RKO (cell line): Measurements from ENCODE around the gene TSPAN6.

ENCODE experiments used
- DNase-seq: peaks from one replicate; pipeline ENCODE4 v3.0.0-alpha.2; 2016; ENCODE audit warnings: low spot score

TSPAN6 gene

DNA sequence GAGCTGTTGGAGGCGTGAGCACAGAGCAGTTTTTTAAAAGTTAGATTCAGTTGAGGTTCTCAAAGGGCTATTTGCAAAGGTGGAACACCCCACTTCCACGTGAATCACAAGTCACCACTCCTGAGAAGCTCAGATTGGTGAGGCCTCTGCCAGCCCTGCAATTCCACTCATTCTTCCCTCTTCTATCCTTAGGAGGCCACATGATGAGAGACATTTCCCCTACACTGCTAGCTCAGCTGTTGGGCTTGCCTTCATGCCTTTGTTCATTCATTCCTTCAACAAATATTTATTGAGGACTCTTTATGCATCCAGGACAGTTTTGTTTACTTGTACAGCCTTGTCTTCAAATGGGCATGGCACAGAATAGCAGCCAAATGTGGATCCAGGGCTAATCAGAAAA lies 11.1 kb upstream of the TSPAN6 start:
- DNase-seq, result no peak

DNA sequence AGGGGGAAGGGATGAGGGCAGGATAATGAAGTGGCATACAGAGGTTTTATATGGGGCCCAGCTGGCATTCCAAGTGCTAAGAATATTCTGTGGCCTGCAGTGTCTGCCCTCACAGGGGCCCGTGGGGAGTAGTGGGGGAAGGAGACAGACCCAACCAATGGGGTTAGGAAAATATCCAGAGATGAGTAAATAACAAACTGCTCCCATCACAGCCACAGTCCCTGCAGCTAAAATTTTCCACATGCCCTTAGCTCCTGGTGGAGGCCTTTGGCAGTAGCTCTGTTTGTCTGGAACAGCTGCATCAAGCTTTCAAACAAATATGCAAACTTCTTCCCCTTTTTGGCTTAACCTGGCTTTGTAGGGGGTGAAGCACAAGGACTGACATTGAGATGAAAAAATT lies 10.5 kb upstream of the TSPAN6 start:
- DNase-seq, result no peak

DNA sequence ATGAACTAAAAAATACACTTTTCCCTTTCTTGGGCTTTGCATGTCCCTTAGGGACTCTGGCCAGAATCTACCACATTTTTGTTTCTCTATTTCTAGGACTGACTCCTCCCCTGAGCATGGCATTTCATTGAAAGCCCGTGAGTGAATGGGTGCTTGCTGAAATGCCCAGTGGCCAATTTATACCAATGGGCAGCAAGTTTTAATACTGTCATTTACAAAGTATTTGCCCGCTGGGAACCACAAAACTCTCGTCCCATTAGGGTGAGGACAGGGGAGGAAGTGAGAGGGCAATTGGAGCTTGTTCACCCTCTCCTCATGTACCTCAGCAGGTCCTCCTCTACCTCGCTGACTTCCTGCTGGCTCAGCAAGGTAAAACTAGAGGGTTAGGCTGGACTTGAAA lies 8.5 kb upstream of the TSPAN6 start:
- DNase-seq, result no peak

DNA sequence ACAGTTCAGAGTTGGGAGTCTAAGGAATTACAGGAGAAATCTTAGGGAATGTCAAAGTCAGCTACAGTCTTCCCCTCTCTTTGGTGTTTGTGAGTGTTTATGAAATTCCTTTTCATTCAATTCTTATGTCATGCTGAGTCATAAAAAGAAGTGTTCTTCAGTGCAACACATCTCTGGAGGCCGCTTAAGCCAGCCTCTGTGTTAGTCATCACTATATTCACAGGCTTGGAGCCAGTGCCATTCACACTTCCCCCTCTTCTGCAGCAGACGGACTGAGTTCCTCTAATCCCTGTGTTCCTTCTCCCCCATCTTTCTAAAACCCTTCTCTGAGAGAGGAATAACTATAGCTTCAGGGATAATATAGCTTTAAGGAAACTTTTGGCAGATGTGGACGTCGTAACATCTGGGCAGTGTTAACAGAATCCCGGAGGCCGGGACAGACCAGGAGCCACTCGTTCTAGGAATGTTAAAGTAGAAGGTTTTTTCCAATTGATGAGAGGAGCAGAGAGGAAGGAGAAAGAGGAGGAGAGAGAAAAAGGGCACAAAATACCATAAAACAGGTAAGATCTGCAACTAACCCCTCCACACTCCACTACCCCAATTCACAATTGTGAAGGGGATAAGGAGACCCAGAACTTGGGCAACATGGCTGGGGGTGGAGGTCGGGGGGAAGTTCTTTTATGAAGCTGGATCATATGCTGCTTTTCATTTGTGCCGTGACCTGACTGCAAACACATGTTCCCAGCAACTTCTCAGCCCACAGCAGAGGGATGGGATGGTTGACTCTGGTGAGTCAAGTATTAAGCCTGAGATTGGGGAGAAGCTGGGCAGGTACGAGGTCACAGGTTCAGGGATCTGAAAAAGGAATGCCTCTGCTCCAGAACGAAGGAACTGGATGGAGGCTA lies 7.6 kb upstream of the TSPAN6 start, which contains the start of gene SRPX2:
Gene SRPX2, plus strand, starts transcription at position 244 of the 905 bp plus-strand sequence. CDS start 2,124 bp downstream, outside the sequence.
- DNase-seq, result peak; percentile 94

DNA sequence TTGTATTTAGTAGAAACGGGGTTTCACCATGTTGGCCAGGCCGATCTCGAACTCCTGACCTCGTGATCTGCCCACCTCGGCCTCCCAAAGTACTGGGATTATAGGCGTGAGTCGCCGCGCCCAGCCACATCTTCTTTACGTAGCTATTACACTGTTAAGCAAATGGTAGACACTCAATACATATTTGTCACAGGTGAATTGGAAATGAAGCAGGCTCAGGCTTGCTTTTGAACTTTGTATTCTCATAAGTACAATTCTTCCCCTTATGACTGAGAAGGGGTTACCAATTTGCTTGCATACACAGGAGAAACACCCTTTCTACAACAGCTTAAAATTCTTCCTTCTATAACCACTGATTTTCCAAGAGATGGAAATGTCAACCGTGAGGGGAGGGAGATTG lies 6.6 kb upstream of the TSPAN6 start:
- DNase-seq, result no peak

DNA sequence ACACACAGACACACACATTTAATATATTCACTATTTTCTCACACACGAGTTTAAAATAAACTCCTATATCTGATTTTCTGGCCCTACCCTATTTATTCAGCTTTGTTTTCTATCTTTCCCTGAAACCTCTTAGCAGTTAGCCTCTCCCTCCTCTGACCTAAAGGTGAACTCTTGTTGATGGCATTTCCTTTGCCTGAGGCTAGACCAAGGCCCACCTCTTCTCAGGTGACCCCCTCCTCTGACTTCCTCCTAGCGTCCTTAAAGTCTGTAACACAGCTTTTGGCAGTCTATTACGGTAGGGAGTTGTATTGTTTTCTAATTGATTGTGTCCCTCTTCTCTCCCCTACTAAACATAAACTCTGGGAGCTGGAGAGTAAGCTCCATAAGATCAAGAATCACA lies 5.7 kb upstream of the TSPAN6 start:
- DNase-seq, result no peak

DNA sequence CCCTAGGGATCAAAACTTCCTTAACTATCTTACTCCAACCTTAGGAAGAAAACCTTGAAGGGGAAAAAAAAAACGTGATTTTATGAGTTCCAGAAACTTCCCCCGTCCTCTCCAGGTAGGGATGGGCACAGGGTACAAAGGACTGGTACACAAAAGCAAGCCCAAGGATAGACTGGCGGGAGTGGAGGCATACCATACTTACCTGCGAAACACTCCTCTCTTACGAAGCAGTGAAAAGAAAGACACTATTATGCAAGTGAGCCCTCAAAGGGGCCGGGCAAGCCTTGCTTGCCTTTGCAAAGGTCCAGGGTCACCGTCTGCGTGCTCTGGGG lies 651 bp downstream of the TSPAN6 start:
- DNase-seq, result no peak

DNA sequence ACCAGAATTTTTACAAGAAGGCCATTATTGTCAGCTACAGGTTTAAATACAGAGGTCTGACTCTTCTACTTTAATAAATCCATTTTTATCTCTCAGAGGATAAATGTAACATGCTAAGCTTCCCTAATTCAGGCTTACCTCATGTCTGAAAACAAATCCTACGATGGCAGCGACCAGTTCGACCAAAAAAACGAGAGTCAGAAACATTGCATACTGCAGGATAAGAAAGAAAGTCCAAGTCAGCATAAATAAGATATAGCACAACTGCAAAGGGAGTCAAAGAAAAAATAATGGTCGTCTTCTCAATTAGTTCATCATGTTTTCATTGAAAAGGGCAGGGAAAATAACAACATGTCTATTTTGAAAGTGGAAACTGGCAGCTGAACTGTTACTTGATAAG lies 1.6 kb downstream of the TSPAN6 start:
- no peak for DNase-seq

DNA sequence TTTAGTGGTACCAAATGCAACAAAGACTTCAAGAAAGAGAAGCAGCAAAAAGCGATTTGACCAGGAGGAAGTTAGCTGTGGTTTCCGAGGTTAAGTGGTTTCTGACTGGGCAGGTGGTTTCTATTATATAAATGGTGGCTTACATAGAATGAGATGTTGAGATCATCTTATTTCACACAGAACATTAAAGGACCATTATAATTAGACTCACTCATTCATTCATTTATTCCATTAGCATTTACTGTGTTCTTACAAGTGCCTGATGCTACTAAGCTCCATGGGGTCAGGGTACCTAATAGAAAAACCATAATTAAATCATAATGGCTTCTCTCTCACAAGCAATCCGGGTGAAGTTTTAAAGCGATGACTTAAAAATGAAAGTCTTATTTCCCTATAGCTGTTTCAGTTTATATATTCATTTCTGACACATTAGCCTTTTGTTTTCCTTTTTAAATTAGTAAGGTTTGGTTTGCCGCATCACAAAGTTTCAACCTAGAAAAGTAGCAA lies 10.6 kb downstream of the TSPAN6 start:
- DNase-seq, result no peak

DNA sequence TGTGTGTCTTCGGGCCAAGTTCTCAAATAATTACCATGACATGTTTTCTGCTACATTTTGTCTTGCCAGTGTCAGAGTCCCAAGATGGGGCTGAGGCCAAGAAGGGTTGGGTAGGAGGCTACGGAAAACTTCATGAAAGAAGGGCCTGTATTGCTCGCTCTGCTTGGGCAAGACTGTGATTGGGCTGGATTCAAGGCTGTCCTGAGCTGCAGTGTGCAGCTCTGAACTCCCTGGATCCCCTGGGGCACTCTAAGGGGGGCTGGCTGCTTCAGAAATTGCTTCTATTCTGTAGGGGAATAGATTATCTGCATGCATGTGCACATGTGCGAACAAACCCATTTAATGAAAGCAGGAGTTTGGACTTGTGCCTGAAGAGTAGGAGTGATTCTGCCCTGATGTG lies 13.6 kb downstream of the TSPAN6 start:
- DNase-seq, result no peak

DNA sequence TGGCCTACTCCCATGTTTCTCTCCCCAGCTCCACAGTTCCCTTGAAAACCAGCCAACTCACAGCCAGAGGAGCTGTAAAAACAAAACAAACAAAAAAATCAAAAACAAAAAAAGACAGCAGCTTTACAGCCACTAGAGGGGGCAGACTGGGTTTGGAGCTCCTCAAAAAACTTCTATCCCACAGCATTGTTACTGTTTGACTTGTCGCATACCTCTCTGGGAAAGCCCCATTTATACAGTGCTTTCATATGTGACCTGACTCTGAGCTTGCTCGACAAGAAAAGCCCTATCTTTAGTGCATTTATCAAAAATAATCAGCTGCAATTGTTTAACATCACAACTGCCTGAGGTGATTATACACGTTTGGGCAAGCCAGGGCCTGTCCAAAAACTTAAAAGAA lies 21.6 kb downstream of the TSPAN6 start:
- peak; percentile 72 for DNase-seq

DNA sequence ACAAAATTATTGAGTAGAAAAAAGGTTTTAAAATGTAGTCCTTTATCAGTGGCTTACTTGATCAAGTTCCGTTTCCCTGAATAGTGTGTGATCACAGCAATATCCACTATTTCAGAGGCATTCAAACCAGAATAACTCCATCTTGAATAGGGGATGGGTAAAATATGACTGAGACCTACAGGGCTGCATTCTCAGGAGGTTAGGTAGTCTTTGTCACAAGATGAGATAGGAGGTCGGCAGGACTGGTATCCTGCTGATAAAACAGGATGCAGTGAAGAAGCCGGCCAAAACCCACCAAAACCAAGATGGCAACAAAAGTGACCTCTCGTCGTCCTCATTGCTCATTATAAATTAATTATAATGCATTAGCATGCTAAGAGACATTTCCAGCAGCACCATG lies 24.7 kb downstream of the TSPAN6 start:
- no peak for DNase-seq

DNA sequence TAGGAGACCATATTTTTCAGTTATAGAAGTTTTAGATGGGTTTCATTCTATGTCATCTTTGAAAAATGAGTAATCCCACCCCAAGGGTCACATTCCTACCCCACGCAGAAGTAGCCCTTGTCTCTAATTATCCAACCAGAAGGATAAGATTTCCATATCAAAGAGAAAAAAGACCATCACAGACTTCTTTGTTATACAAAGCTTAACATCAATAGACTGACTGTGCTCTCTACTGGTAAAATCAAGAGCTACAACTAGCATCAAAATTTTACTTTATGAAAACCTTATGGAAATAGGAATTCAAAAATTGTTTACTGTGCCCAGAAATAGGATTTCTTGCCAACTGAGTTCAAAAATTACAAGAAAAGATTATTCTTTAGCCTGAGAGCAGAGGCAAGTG lies 27.0 kb downstream of the TSPAN6 start:
- DNase-seq, result peak; percentile 12

DNA sequence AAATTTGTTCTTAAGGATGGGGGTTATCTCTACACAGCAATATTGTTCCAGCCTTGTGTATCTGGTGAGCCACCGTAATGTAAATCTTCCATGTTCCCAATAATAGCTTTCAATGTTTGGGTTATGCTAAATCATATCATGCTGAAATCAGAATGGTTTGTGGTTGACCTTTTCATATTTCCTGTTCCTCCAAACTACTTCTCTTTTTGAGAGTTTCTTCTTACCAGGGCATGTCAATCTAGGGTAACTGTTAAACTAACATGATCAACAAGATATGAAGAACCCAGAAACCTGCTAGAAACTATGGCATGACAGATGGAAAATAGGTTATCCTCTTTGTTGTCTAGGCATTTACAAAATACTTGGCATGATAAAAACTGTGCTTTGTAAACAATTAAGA lies 29.9 kb downstream of the TSPAN6 start:
- no peak for DNase-seq

DNA sequence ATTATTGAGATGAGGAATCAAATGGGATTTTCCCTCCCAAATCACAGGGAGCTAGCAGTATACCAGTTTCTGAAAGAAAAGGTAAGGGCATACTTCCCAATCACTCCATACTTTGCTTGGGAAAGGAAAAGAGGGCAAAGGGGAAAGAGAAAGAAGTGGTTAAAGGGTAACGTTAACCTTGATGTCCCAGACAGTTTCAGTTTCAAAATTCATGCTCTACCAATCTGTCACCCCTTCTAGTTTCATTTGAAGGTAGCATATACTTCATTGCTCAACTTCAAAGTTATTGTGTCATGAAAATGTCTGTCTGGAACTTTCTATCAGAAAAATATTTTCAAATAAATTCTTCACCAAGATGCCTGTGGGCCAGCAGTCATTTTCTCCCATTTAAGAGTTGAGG lies 35.8 kb downstream of the TSPAN6 start:
- DNase-seq, result no peak

DNA sequence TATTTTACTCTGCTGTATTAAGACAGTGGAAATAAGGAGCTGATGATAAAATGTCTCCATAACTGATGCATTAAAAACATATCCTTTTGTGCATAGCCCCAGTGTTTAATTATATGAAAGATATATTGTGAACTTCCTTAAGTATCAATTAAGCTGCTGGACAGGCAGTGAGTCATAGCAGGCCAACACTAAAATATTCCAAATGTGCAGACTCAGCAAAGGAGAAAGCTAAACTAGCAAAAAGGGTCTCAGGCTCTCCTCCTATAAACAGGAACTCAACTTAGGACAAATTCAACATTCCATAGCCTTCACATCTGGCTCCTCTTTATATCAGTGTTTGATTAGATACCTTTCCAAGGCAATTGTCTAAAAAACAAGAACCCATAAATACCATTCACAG lies 36.3 kb downstream of the TSPAN6 start:
- no peak for DNase-seq

DNA sequence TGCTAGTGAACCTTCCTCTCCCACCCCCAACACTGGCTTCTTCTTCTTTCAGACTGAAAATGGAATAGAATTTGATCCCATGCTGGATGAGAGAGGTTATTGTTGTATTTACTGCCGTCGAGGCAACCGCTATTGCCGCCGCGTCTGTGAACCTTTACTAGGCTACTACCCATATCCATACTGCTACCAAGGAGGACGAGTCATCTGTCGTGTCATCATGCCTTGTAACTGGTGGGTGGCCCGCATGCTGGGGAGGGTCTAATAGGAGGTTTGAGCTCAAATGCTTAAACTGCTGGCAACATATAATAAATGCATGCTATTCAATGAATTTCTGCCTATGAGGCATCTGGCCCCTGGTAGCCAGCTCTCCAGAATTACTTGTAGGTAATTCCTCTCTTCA lies 37.1 kb downstream of the TSPAN6 start:
- no peak for DNase-seq

DNA sequence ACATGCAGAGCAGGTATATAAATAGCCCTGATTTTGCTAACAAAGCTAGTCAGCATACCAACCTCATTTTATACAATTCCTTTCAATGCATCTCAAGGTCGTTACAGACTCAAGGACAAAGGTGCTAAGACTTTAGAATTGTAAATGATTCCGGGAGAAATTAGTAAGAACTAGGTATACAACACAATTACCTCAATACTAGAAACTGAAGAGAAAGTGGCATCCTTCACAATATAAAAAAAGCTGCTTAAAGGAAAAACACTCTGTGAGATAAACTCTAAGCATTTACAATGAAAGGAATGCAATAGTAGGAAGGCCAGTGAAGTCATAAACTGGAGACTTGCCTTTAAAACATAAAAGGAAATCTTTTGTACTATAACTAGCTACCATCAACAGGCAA lies 40.0 kb downstream of the TSPAN6 start:
- no peak for DNase-seq

DNA sequence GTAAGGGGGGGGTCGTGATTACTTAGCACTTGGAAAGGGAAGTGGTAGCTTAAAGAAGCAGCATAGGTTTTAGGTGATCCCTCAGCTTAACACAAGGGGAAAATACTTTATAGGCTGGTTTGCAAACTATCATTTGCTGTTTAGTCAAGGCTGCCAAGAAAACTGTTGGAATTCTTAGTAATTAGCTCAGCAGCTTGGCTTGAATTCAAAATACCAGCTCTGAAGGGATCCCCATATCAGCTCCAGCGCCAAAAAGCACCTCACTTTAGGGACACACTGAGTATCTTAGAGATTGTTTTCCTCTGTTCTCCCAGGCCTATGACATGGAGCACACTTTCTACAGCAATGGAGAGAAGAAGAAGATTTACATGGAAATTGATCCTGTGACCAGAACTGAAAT lies 43.0 kb downstream of the TSPAN6 start:
- no peak for DNase-seq

DNA sequence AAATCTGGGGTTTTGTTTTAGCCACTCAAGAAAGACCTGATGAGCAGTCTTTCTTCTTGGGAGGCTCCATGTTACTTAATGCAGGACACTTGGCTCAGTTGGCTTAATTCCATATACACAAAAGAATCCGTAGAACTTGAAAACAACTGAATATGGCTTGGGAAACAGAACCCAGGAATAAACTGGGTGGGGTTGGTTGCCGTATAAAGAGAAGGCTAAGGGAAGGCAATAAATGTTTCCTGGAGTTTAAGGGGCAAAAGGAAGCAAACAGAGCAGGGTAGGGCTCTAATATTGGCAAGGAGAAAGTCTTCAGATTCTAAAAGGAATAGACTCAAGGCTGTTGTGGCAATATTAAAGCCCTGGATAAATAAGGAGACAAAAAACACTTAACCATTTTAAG lies 43.5 kb downstream of the TSPAN6 start:
- no peak for DNase-seq

DNA sequence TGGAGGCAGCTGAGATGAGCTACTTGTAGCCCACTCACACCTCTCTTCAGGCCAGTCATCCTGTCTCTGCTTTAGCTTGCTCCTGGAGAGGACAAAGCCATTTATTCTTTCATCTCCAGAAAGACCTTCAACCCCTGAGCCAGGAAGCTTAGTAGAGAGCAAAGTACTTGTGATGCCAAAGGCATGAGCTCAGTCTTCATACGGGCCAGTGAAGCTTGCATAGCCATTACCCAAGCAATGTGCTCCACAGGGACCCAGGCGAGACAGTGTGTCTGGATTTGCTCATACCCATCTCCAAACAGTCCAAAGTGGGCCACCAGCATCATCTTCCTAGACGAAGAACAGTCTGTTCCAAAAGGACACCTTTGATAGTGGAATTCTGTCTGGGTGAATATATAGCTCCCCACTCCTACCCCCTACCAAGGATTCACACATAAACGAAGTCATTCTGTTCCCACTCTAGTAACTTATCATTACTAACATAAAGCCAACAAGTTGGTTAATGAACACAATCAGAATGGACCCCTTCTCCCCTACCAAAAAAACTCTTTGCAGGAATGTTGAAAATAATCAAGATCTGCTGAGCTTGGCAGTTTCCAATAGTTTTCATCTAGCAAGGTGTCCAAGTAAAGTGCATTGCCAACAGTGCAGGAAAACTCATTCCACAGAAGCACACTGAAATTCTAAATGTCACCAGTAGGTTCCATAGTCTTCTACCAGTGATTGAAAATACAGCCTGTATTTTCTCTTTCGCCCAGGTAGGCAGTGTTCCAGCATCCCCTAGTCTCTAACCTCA lies 45.2 kb downstream of the TSPAN6 start:
- no peak for DNase-seq

DNA sequence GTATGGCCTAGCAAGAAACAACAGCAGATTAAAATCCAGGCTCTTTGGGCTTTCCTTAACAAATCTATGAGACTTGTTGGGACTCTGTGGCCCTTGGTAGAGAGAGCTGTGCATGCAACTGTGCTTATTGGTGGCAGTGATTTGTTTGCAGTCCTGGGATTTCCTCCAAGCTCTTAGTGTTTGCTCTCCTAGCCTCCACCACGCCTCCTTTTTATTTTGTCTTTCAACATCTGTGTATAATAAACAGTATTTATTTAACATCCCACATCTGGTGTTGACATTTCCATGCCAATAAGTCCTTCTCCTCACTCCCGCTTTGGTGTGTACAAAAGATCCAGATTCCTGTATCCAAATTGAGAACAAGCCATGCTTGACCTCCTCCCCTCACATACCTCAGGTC lies 48.7 kb downstream of the TSPAN6 start:
- no peak for DNase-seq

DNA sequence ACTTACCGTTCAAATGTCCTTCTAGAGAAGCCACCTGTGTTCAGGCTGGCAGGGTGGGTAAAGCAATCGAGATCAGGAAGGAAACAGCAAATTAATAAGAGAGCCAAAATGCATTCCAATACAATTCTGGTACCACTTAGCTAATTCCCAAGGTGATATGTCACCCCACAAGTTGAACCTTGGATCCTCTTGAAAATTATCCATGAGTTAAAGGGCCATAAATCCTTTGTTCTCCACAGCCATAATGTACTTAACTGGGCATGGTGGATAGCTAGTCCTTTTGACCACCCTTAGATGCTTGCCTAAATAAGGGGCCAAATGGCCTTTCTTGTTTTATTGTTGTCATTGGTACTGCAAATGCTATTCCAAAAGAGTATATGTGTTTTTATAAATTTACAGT lies 49.9 kb downstream of the TSPAN6 start:
- DNase-seq, result no peak
